ENCODE measurements around the gene KIR2DL1. TPM values are rescaled to one million over a fixed set of nuclear protein-coding genes. Genes with fewer than 3 reads are reported as not detected.

Gene KIR2DL1
- total and polyA plus RNA-seq, 2 of the 4 experiments (the other 2 are of a cell fraction) = not detected

DNA sequence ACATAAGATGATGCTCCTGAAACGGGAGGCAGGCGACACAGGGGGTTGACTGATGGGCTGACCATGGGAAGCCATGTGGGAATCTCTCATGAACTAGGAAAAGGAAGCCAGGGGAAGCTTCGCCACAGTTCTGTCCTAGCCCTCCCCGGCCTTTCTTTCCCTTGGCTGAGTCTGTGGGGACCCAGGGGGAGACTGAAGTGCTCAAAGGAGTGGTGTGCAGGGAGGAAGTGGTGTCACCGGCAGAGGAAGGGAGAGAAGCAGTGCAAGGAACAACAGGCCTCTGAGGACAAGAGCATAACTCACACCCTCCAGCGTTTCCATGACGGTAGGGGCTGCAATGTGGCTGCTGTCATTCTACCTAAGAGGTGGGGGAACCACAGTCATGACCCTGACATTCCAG is 44.3 kb upstream of the KIR2DL1 start:
- H2BK15ac ChIP-seq (ENCODE audit: low read depth, low read length) = no peak overlapping the region
- no peaks in the 10 kb centered on the region for H3K9me1 ChIP-seq (ENCODE audit: insufficient read depth, low read length)
- H3K27me3 ChIP-seq (ENCODE audit: control insufficient read depth, insufficient read depth, low read length) = no peaks in the 10 kb centered on the region
- CTCF ChIA-PET = no interaction called here
- WGBS, 2 experiments (ENCODE audit: extremely low coverage in 2 of 2, insufficient read length in 1 of 2) = 20% methylated on average over 2 of the region's 7 CpGs; no CpG with 5 or more reads in 1 of the 2 experiments
- dilution Hi-C loops (cut with HindIII; ENCODE audit: low sequenced_read_pairs, unreplicated experiment) = no loop called here
- H4K91ac ChIP-seq (ENCODE audit: insufficient read depth, low read depth, low read length) = no peak overlapping the region
- H3K4me3 ChIP-seq (ENCODE audit: insufficient read depth, low read depth, low read length) = no peak overlapping the region
- no peak overlapping the region for H3K4me2 ChIP-seq (ENCODE audit: low read depth, low read length)
- H3K36me3 ChIP-seq (ENCODE audit: control insufficient read depth, insufficient read depth, low read length) = no peaks in the 10 kb centered on the region
- POLR2A ChIA-PET (ENCODE audit: unreplicated experiment) = no interaction called here
- no peak overlapping the region for H3K9ac ChIP-seq (ENCODE audit: low read depth, low read length)
- TF ChIP-seq POLR2A (IDR thresholded peaks at IDR 0.05; ENCODE audit: low read depth, low read length) (no peak), FOS (IDR thresholded peaks at IDR 0.05; ENCODE audit: low read depth, low read length) (no peak), SMC3 (IDR thresholded peaks at IDR 0.05; ENCODE audit: low read depth, low read length) (no peak), RCOR1 (IDR thresholded peaks at IDR 0.05; ENCODE audit: insufficient replicate concordance, low read length) (no peak), CEBPB (IDR thresholded peaks at IDR 0.05; ENCODE audit: low read depth, low read length) (no peak), MAZ (IDR thresholded peaks at IDR 0.05; ENCODE audit: borderline replicate concordance, low read depth, low read length) (no peak), RFX5 (IDR thresholded peaks at IDR 0.05; ENCODE audit: low read depth, low read length) (no peak), BHLHE40 (IDR thresholded peaks at IDR 0.05; ENCODE audit: low read depth, low read length) (no peak), CHD1 (IDR thresholded peaks at IDR 0.05; ENCODE audit: low read depth, low read length) (no peak), RAD21 (IDR thresholded peaks at IDR 0.05; ENCODE audit: low read length) (no peak), MXI1 (IDR thresholded peaks at IDR 0.05; ENCODE audit: borderline replicate concordance, low read depth, low read length) (no peak), NFE2L2 (IDR thresholded peaks at IDR 0.05; ENCODE audit: low read depth, low read length) (no peak)
- TF ChIP-seq, protein P1, sequence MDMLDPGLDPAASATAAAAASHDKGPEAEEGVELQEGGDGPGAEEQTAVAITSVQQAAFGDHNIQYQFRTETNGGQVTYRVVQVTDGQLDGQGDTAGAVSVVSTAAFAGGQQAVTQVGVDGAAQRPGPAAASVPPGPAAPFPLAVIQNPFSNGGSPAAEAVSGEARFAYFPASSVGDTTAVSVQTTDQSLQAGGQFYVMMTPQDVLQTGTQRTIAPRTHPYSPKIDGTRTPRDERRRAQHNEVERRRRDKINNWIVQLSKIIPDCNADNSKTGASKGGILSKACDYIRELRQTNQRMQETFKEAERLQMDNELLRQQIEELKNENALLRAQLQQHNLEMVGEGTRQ (IDR thresholded peaks at IDR 0.05; ENCODE audit: low read depth, low read length) = no peak
- TF ChIP-seq, protein P2, sequence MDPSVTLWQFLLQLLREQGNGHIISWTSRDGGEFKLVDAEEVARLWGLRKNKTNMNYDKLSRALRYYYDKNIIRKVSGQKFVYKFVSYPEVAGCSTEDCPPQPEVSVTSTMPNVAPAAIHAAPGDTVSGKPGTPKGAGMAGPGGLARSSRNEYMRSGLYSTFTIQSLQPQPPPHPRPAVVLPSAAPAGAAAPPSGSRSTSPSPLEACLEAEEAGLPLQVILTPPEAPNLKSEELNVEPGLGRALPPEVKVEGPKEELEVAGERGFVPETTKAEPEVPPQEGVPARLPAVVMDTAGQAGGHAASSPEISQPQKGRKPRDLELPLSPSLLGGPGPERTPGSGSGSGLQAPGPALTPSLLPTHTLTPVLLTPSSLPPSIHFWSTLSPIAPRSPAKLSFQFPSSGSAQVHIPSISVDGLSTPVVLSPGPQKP (IDR thresholded peaks at IDR 0.05; ENCODE audit: borderline replicate concordance, low read depth, low read length) = no peak
- H3K23ac ChIP-seq (ENCODE audit: low read depth, low read length) = no peak overlapping the region
- no peaks in the 10 kb centered on the region for H4K20me1 ChIP-seq (ENCODE audit: insufficient read depth, low read length)
- no peak overlapping the region for H3K56ac ChIP-seq (ENCODE audit: extremely low read depth, insufficient read depth, low read length)
- H2BK20ac ChIP-seq (ENCODE audit: low read depth, low read length) = no peak overlapping the region
- H4K5ac ChIP-seq (ENCODE audit: low read depth, low read length) = no peak overlapping the region
- H2BK120ac ChIP-seq (ENCODE audit: low read depth, low read length) = no peak overlapping the region
- H3K18ac ChIP-seq (ENCODE audit: low read depth, low read length) = no peak overlapping the region
- no peak overlapping the region for H3K27ac ChIP-seq (ENCODE audit: insufficient read depth, low read length)
- DNase-seq = no peak
- no peak overlapping the region for H4K8ac ChIP-seq (ENCODE audit: low read depth in 2 of 2, low read length in 2 of 2)
- no TSS peak for BruUV-seq (replicated peaks)
- no peak overlapping the region for H3K14ac ChIP-seq (replicated peaks; ENCODE audit: low read depth, low read length)
- intact Hi-C loops (cut with micrococcal nuclease) = no loop called here
- no peak overlapping the region for H2BK5ac ChIP-seq (ENCODE audit: low read depth, low read length, poor library complexity, severe bottlenecking)
- ATAC-seq (ENCODE audit: low read depth) = no peak
- H3K4ac ChIP-seq (ENCODE audit: low read depth, low read length) = no peak overlapping the region
- H3K4me1 ChIP-seq (ENCODE audit: control insufficient read depth, insufficient read depth, low read length) = no peaks in the 10 kb centered on the region
- H2AK5ac ChIP-seq (ENCODE audit: low read depth, low read length) = no peak overlapping the region
- H3K9me3 ChIP-seq (ENCODE audit: control insufficient read depth, insufficient read depth, low read length) = peaks cover 35% of the 10 kb centered on the region
- H2AFZ ChIP-seq (replicated peaks; ENCODE audit: low read length, poor library complexity) = no peak overlapping the region
- no peaks in the 10 kb centered on the region for H3K79me1 ChIP-seq (ENCODE audit: low read depth in 1 of 2, low read length in 2 of 2)
- H2AK9ac ChIP-seq (replicated peaks; ENCODE audit: low read depth, low read length, poor library complexity) = no peak overlapping the region
- in situ Hi-C loops (cut with MboI; ENCODE audit: low sequenced_read_pairs) = no loop called here

All from IMR-90 (cell line).